Activated naive CD8-positive, alpha-beta T cell (primary cell): Measurements from ENCODE around the gene GRIA1.

Source experiments
- H3K27ac Mint-ChIP-seq: one replicate; pipeline ENCODE4 v1.8.0; 2021; ENCODE audit warnings: mixed read lengths
- H3K27me3 Mint-ChIP-seq: one replicate; pipeline ENCODE4 v1.8.0; 2021; ENCODE audit warnings: mixed read lengths
- H3K36me3 Mint-ChIP-seq: one replicate; pipeline ENCODE4 v1.8.0; 2021; ENCODE audit warnings: mixed read lengths
- H3K4me1 Mint-ChIP-seq: one replicate; pipeline ENCODE4 v1.8.0; 2021; ENCODE audit warnings: low read depth, mixed read lengths
- H3K4me3 Mint-ChIP-seq: one replicate; pipeline ENCODE4 v1.8.0; 2021; ENCODE audit warnings: mild to moderate bottlenecking, mixed read lengths
- H3K9me3 Mint-ChIP-seq: one replicate; pipeline ENCODE4 v1.8.0; 2021; ENCODE audit warnings: low read depth, mixed read lengths

The GRIA1 gene

GRCh38 chr5:153670101-153670500 is 179.6 kb downstream of the GRIA1 start:
- Mint-ChIP-seq H3K9me3 (no peaks in the 10 kb centered on the region), H3K27me3 (no peaks in the 10 kb centered on the region), H3K4me3 (no peak overlapping the region), H3K4me1 (no peaks in the 10 kb centered on the region), H3K27ac (no peak overlapping the region), H3K36me3 (no peaks in the 10 kb centered on the region)

GRCh38 chr5:153671653-153672346 is 181.3 kb downstream of the GRIA1 start:
- peaks cover 4% of the 10 kb centered on the region for H3K9me3 Mint-ChIP-seq
- no peak overlapping the region for H3K4me3 Mint-ChIP-seq
- H3K27me3 Mint-ChIP-seq = peaks cover 2% of the 10 kb centered on the region
- H3K27ac Mint-ChIP-seq = no peak overlapping the region
- no peaks in the 10 kb centered on the region for H3K36me3 Mint-ChIP-seq
- H3K4me1 Mint-ChIP-seq = no peaks in the 10 kb centered on the region

DNA sequence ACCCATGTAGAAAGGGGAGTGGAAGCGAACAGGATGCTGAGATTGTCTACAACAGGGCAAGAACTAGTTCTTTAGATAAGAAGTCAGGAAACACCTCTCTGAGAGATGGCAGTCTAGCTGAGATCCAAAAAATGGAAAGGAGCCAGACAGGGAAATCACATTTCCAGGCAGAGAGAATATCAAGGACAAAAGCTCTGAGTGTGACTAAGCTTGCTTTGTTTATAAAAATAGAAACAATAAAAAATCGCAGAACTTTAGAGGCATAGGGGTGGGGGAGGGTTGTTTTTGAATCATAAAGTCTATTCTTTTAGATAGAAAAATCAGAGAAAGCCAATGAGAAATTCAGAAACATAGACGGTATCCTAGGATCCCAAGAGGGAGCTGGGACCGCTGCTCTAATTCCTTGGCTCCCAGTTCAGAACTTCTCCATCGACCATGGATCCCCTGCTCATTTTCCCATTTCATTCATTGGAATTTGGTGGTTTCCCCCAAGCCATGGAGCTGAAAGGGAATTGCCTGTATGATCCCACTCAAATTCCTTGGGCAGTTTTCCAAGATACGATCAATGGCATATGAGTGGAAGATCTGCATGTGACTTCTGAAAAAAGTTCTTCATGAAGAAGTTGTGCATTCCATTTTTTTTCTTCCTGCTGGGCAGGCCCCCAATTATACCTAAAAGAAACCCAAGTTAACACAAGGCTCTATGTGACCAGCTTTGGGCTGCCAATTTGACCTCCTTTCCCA is 182.0 kb downstream of the GRIA1 start:
- Mint-ChIP-seq H3K9me3 (peaks cover 4% of the 10 kb centered on the region), H3K27ac (no peak overlapping the region), H3K27me3 (peaks cover 4% of the 10 kb centered on the region), H3K4me3 (no peak overlapping the region), H3K4me1 (no peaks in the 10 kb centered on the region), H3K36me3 (no peaks in the 10 kb centered on the region)

DNA sequence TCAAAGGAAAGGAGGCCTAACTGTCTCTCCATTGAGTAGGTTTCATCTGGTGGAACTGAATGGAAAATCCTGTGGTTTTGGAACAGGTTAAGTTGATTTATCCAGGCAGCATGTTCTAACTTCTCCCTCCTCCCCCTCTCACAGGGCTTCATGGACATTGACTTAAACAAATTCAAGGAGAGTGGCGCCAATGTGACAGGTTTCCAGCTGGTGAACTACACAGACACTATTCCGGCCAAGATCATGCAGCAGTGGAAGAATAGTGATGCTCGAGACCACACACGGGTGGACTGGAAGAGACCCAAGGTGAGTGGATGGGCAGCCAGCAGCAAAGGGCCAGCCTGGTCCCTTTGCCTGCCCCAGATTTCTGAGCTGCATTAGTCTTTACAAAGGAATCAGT is 183.9 kb downstream of the GRIA1 start:
- no peak overlapping the region for H3K27ac Mint-ChIP-seq
- peaks cover 4% of the 10 kb centered on the region for H3K27me3 Mint-ChIP-seq
- no peaks in the 10 kb centered on the region for H3K4me1 Mint-ChIP-seq
- H3K4me3 Mint-ChIP-seq = no peak overlapping the region
- H3K36me3 Mint-ChIP-seq = no peaks in the 10 kb centered on the region
- peaks cover 4% of the 10 kb centered on the region for H3K9me3 Mint-ChIP-seq

DNA sequence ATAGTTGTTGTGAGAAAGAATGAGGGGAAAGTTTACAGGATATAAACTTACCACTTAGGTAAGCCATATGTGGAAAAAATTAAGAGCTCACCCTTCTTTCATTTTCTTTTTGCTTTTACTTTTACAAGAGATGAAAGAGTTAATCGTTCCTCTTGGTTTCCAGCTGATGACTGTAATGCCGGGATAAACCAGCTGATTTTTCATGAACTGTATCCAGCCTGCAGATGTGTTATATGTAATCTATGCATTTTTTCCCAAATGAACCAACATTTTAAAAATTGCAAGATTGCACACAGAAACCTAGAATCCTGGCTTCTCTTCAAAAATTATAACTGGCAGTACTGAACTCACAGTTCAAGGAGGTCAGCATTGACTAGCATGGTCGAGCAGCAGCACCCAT is 185.9 kb downstream of the GRIA1 start:
- no peaks in the 10 kb centered on the region for H3K36me3 Mint-ChIP-seq

GRCh38 chr5:153676821-153677220 is 186.4 kb downstream of the GRIA1 start:
- peaks cover 9% of the 10 kb centered on the region for H3K9me3 Mint-ChIP-seq
- H3K27me3 Mint-ChIP-seq = peaks cover 6% of the 10 kb centered on the region
- H3K27ac Mint-ChIP-seq = no peak overlapping the region
- H3K4me1 Mint-ChIP-seq = no peaks in the 10 kb centered on the region
- H3K36me3 Mint-ChIP-seq = no peaks in the 10 kb centered on the region
- H3K4me3 Mint-ChIP-seq = no peak overlapping the region

More for the DNA sequence above, 185.9 kb downstream of the GRIA1 start:
- Mint-ChIP-seq H3K27ac (no peak overlapping the region), H3K9me3 (peaks cover 9% of the 10 kb centered on the region), H3K4me1 (no peaks in the 10 kb centered on the region), H3K4me3 (no peak overlapping the region), H3K27me3 (peaks cover 6% of the 10 kb centered on the region)

DNA sequence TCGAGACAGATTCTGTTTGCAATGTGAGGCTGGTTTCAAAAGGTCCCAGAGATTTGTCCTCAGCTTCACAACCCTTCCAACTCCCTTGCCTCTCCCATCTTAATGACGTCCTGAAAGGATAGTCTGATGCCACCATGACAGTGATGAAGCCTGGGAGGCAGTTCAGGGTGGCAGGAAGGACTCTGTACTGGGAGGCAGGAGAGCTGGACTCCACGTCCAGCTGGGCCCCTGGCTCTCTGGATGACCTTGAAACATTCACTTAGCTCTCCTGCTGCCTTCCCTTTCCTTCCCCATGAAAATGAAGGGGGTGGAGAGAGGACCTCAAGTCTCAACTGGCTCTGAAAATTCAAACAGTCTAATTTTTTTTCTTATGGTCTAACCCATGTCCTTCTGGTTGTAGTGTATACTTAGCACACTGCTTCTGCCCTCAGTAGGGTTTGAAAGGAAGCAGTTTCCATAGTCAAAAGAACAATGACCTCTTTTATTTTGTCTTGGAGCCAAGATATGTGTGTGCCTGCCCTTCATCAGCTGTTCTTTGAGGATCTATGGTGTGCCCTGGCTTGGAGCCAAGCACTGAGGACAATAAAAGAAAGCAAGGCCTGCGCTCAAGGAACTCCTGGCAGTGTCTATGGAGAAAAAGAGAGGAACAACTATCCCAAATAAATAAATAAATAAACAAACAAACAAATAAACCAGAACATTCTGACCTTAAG is 188.3 kb downstream of the GRIA1 start:
- H3K4me1 Mint-ChIP-seq = no peaks in the 10 kb centered on the region
- no peak overlapping the region for H3K27ac Mint-ChIP-seq
- H3K4me3 Mint-ChIP-seq = no peak overlapping the region
- no peaks in the 10 kb centered on the region for H3K36me3 Mint-ChIP-seq
- peaks cover 9% of the 10 kb centered on the region for H3K9me3 Mint-ChIP-seq
- H3K27me3 Mint-ChIP-seq = peaks cover 6% of the 10 kb centered on the region

DNA sequence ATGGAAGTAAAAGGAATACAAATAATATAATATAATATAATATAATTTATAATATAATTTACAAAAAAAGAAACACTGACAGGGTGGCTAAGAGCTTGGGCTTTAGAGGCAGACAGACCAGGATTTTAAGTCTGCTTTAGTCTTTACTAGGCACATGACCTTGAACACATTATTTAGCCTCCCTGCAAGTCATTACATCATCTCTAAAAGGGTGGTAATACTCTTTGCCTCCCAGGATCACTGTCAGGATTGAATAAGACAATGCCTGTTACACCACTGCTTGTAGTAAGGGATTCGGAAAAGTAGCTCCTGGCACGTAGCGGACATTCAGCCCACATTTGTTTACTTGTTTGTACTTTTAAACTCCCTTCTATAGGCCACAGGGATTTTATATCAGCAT is 199.8 kb downstream of the GRIA1 start:
- H3K27me3 Mint-ChIP-seq = no peaks in the 10 kb centered on the region
- no peak overlapping the region for H3K4me3 Mint-ChIP-seq
- no peaks in the 10 kb centered on the region for H3K36me3 Mint-ChIP-seq
- H3K4me1 Mint-ChIP-seq = no peaks in the 10 kb centered on the region
- H3K27ac Mint-ChIP-seq = no peak overlapping the region
- no peaks in the 10 kb centered on the region for H3K9me3 Mint-ChIP-seq

DNA sequence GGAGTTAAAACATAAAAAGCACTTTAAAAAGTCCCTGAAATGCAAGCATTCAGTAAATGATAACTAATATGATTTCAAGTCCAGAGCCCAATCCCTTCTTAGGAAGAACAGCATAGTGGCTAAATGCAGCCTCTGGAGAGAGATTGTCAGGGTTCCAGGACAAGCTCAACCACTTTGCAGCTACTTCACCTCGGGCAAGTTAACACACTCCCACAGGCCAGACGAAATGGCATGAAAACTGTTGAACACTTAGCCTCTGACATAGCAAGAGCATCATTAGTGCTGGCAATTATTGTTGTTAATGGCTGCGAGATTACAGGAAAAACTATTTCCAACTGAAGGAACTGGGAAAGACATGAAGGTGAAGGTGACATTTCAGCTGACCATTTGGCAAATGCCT is 205.8 kb downstream of the GRIA1 start:
- H3K9me3 Mint-ChIP-seq = no peaks in the 10 kb centered on the region
- no peak overlapping the region for H3K27ac Mint-ChIP-seq
- no peaks in the 10 kb centered on the region for H3K4me1 Mint-ChIP-seq
- no peak overlapping the region for H3K4me3 Mint-ChIP-seq
- H3K27me3 Mint-ChIP-seq = peaks cover 4% of the 10 kb centered on the region
- no peaks in the 10 kb centered on the region for H3K36me3 Mint-ChIP-seq

DNA sequence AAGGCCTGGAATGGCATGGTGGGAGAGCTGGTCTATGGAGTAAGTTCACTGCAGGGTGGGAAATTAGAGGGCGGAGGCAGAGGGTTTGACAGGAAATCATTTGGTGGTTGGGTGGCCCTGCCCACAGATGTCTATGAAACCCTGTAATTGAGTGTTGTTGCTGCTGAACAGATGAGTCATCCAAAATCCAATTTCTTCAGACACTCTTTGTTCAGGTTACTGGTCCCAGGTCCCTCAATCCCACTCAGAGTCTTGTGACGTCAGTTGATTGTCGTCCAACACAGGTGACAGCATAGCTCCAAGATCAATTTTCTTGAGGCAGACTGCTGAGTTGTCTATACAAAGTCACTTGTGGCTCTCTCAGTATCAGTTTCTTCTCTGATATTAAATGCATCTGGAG is 208.6 kb downstream of the GRIA1 start:
- H3K4me1 Mint-ChIP-seq = no peaks in the 10 kb centered on the region
- H3K27ac Mint-ChIP-seq = no peak overlapping the region

DNA sequence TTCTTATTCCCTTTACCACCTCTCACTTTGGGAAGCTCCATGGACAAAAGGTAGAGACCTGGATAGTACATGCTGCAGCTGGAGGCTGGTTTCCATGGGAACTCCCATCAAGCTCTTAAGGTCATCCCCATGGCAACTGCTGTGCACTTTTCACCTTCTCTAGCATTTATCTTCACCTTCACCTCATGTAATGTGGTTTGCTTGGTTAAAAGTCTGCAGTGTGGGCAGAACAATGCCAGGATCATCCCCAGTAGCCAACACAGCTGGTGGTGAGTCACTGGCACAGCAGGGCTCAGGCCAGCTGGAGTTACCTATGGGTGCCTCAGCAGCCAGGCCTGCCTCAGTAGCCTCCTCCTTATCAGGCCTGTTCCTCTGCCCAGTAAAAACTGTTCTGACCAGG is 210.5 kb downstream of the GRIA1 start:
- H3K36me3 Mint-ChIP-seq = no peaks in the 10 kb centered on the region
- H3K27me3 Mint-ChIP-seq = peaks cover 4% of the 10 kb centered on the region
- H3K4me1 Mint-ChIP-seq = no peaks in the 10 kb centered on the region
- no peak overlapping the region for H3K27ac Mint-ChIP-seq
- no peak overlapping the region for H3K4me3 Mint-ChIP-seq
- no peaks in the 10 kb centered on the region for H3K9me3 Mint-ChIP-seq

More for the DNA sequence above, 208.6 kb downstream of the GRIA1 start:
- no peaks in the 10 kb centered on the region for H3K36me3 Mint-ChIP-seq
- no peaks in the 10 kb centered on the region for H3K9me3 Mint-ChIP-seq
- peaks cover 4% of the 10 kb centered on the region for H3K27me3 Mint-ChIP-seq
- no peak overlapping the region for H3K4me3 Mint-ChIP-seq

DNA sequence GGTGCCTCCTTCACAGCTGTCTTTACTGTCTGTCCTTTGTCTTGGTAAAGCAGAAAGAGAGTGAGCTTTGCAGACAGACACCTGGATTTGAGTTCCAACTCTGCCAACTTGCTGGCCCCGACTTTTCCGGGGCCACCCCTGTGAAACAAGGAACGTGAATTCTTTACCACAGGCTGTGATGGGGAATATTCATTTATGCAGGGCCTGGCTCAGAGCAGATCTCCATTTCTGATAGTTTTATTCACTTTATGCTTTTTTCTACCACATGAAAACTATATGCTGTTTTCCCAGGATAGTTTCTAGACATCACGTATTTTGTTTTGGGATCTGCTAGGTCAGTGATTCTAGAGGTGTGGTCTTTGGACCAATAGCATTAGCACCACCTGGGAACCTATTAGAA is 211.8 kb downstream of the GRIA1 start:
- Mint-ChIP-seq H3K4me3 (no peak overlapping the region), H3K9me3 (no peaks in the 10 kb centered on the region)

GRCh38 chr5:153704110-153704509 is 213.6 kb downstream of the GRIA1 start:
- Mint-ChIP-seq H3K4me3 (no peak overlapping the region), H3K27ac (no peak overlapping the region), H3K27me3 (peaks cover 4% of the 10 kb centered on the region), H3K4me1 (no peaks in the 10 kb centered on the region), H3K36me3 (no peaks in the 10 kb centered on the region), H3K9me3 (no peaks in the 10 kb centered on the region)

More for the DNA sequence above, 211.8 kb downstream of the GRIA1 start:
- Mint-ChIP-seq H3K36me3 (no peaks in the 10 kb centered on the region), H3K4me1 (no peaks in the 10 kb centered on the region), H3K27ac (no peak overlapping the region), H3K27me3 (peaks cover 4% of the 10 kb centered on the region)

- Mint-ChIP-seq H3K27me3 (no peaks in the 10 kb centered on the region), H3K4me1 (no peaks in the 10 kb centered on the region), H3K9me3 (no peaks in the 10 kb centered on the region), H3K4me3 (no peak overlapping the region), H3K27ac (no peak overlapping the region), H3K36me3 (no peaks in the 10 kb centered on the region)
Measured at GRCh38 chr5:153707626-153708025, 217.2 kb downstream of the GRIA1 start.

DNA sequence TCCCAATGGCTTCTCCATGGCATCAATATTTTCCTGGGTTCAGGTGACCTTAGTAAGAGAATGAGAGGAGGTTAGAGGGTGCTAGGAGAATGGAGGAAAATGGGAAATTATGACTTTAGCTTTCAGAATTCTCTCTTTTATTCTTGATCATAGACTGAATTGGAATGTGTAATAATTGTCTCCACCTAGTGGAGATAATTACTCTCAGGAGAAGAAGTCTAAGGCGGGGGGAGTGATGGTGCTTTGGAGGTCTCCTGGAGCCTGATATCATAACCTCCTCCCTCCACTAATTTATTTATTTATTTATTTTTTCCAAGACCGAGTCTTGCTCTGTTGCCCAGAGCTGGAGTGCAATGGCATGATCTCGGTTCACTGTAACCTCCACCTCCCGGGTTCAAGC is 221.3 kb downstream of the GRIA1 start:
- H3K27ac Mint-ChIP-seq = no peak overlapping the region
- H3K36me3 Mint-ChIP-seq = no peaks in the 10 kb centered on the region
- no peaks in the 10 kb centered on the region for H3K4me1 Mint-ChIP-seq
- no peaks in the 10 kb centered on the region for H3K27me3 Mint-ChIP-seq
- no peak overlapping the region for H3K4me3 Mint-ChIP-seq
- H3K9me3 Mint-ChIP-seq = no peaks in the 10 kb centered on the region
